ENCODE results near the gene MCEMP1. TPM values are rescaled to one million over a fixed set of nuclear protein-coding genes. Genes with fewer than 3 reads are reported as not detected.

Gene MCEMP1
- total RNA-seq = not detected

GRCh38 chr19:7676854-7677253 is at the start of gene MCEMP1:
TSS of gene MCEMP1 (plus strand) at chr19:7677090. CDS start at chr19:7677121, 31 bp downstream.

GRCh38 chr19:7629347-7630054 is 47.4 kb upstream of the MCEMP1 start, which contains the start of the genes PET100 and XAB2:
TSS of gene PET100 (plus strand) at chr19:7629793. CDS start at chr19:7629834, 41 bp downstream.
TSS of gene XAB2 (minus strand) at chr19:7629545. CDS start at chr19:7629527, 18 bp downstream.

GRCh38 chr19:7633698-7634097 is 43.2 kb upstream of the MCEMP1 start, which contains the start of gene PCP2:
TSS of gene PCP2 (minus strand) at chr19:7633719. CDS start at chr19:7633457, 262 bp downstream.

GRCh38 chr19:7636691-7637373 is 40.1 kb upstream of the MCEMP1 start, which contains the start of gene STXBP2:
TSS of gene STXBP2 (plus strand) at chr19:7637110. CDS start at chr19:7637150, 40 bp downstream.

GRCh38 chr19:7668842-7669241 is 8.0 kb upstream of the MCEMP1 start, which contains the start of gene RETN:
TSS of gene RETN (plus strand) at chr19:7669049. CDS start at chr19:7669327, 278 bp downstream.

GRCh38 chr19:7680606-7681339 is 3.9 kb downstream of the MCEMP1 start, which contains the start of gene TRAPPC5:
TSS of gene TRAPPC5 (plus strand) at chr19:7680833. CDS start at chr19:7682254, 1,421 bp downstream.

GRCh38 chr19:7701654-7702457 is 25.0 kb downstream of the MCEMP1 start, which contains the start of gene FCER2:
TSS of gene FCER2 (minus strand) at chr19:7702131. CDS start at chr19:7699760, 2,371 bp downstream.

Other genes starting within 250 kb of the MCEMP1 start
- gene PEX11G, start 188.1 kb upstream of the MCEMP1 start, total RNA-seq = under 1 TPM; 0.58 to 0.84 TPM
- gene ZNF358, start 161.0 kb upstream of the MCEMP1 start, total RNA-seq = 1 to 10 TPM; 8.8 to 9.0 TPM
- gene MCOLN1, start 154.5 kb upstream of the MCEMP1 start, total RNA-seq = 10 to 100 TPM; 11.2 to 12.6 TPM
- 100 to 1,000 TPM; 121 TPM for gene PNPLA6, start 141.4 kb upstream of the MCEMP1 start, total RNA-seq
- 1 to 10 TPM in 1 of 2 experiments, under 1 TPM in 1; 0.86 to 1.7 TPM for gene CAMSAP3, start 81.2 kb upstream of the MCEMP1 start, total RNA-seq
- gene XAB2, start 47.5 kb upstream of the MCEMP1 start, total RNA-seq = 10 to 100 TPM; 44.5 to 47.4 TPM
- gene PET100, start 47.3 kb upstream of the MCEMP1 start, total RNA-seq = 100 to 1,000 TPM; 128 to 140 TPM
- gene PCP2, start 43.4 kb upstream of the MCEMP1 start, total RNA-seq = 1 to 10 TPM; 2.9 to 3.0 TPM
- gene STXBP2, start 40.0 kb upstream of the MCEMP1 start, total RNA-seq = 100 to 1,000 TPM; 161 to 167 TPM
- under 1 TPM in 1 of 2 experiments, not detected in 1; 0.88 TPM for gene RETN, start 8.0 kb upstream of the MCEMP1 start, total RNA-seq
- gene TRAPPC5, start 3.7 kb downstream of the MCEMP1 start, total RNA-seq = 10 to 100 TPM; 87.8 to 89.7 TPM
- gene FCER2, start 25.0 kb downstream of the MCEMP1 start, total RNA-seq = not detected
- not detected for gene CLEC4G, start 55.0 kb downstream of the MCEMP1 start, total RNA-seq
- gene CD209, start 70.4 kb downstream of the MCEMP1 start, total RNA-seq = not detected
- not detected for gene CLEC4M, start 86.2 kb downstream of the MCEMP1 start, total RNA-seq
- 10 to 100 TPM; 10.1 to 12.0 TPM for gene EVI5L, start 153.1 kb downstream of the MCEMP1 start, total RNA-seq
- gene PRR36, start 197.3 kb downstream of the MCEMP1 start, total RNA-seq = under 1 TPM; 0.22 to 0.33 TPM
- gene LRRC8E, start 211.4 kb downstream of the MCEMP1 start, total RNA-seq = not detected
- 10 to 100 TPM; 48.0 to 50.1 TPM for gene MAP2K7, start 226.8 kb downstream of the MCEMP1 start, total RNA-seq
- gene TGFBR3L, start 237.7 kb downstream of the MCEMP1 start, total RNA-seq = 1 to 10 TPM; 1.4 to 2.1 TPM
- gene SNAPC2, start 243.2 kb downstream of the MCEMP1 start, total RNA-seq = 10 to 100 TPM; 17.4 to 23.8 TPM
- gene CTXN1, start 249.0 kb downstream of the MCEMP1 start, total RNA-seq = not detected

Data from activated naive CD4-positive, alpha-beta T cell treated with anti-CD3 and anti-CD28 coated beads, Interleukin-2, amount 10 ng/mL, durations not matched to agents 5 hours and 36 hours (primary cell).